ENCODE measurements around the gene TMEM272.

TMEM272 gene

DNA sequence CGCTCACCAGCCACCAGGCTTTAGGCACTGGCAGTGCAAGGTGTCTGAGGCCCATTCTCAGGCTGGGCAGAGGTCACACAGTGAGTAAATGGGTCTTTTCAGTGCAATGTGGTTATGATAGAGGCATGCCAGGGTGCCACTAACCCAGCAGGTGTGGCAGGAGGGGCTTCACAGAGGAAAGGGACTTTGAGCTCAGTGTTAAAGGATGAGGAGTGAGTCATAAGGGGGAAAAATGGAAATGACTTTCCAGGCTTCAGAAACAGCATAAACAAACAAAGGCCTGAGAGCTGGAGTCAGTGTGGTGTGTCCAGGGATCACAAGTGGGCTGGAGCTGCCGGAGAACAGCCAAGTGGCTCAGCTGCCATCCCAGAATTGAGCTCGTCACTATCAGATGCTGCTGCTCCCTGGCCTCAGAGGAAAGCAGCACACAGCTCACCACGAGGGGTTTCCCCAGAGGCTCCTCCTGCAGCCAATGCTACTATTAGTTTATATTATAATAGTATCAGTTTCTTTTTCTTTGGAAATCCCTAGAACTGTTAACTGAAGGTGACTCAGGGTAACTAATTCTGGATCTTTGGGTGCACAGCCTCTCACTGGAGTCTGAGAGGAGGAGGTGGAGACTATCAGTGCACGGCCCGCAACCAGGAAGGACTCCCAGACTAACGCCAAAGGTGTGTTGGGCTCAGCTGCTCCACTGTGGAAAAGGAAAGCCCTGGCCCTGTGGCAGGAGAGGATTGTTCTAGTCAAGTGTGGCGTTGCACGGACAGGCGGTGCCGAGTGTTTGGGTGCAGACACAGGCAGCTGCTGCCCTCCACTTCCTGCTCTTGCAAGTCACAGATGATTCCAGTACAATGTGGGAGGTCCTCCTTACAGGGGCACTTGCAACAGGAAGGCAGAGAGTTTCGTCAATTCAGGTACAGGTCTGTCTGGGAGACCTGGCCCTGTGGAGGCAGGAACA, 80.5 kb downstream of the TMEM272 start:
- Histone ChIP-seq H3K9me3 (no peaks in the 10 kb centered on the region), H3K4me1 (peaks cover 12% of the 10 kb centered on the region), H3K4me3 (no peak overlapping the region), H3K36me3 (peaks cover 44% of the 10 kb centered on the region), H3K4me2 (peak overlapping the region; percentile 50), H4K20me1 (no peaks in the 10 kb centered on the region), H3K27me3 (no peaks in the 10 kb centered on the region), H3K9ac (no peak overlapping the region), H3K27ac (no peak overlapping the region)
- TF ChIP-seq Cebpa-rat (IDR thresholded peaks at IDR 0.05): no peak

DNA sequence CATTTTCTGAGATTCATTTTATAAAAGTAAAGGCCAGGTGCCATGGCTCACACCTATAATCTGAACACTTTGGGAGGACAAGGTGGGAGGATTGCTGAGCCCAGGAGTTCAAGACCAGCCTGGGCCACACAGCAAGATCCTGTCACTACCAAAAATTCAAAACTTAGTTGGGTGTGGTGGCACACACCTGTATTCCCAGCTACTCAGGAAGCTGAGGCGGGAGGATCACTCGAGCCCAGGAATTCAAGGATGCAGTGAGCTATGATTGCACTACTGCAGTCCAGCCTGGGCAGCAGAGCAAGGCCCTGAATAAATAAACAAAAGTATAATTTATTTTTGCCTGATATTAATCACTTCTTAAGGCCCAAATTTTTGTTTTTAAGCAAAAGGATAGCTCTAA, 81.5 kb downstream of the TMEM272 start:
- no peak overlapping the region for H3K4me3 ChIP-seq
- H3K27me3 ChIP-seq: no peaks in the 10 kb centered on the region
- no peak overlapping the region for H3K27ac ChIP-seq
- no peaks in the 10 kb centered on the region for H4K20me1 ChIP-seq
- no peak for TF ChIP-seq Cebpa-rat (IDR thresholded peaks at IDR 0.05)
- no peak overlapping the region for H3K9ac ChIP-seq
- no peak overlapping the region for H3K4me2 ChIP-seq
- H3K9me3 ChIP-seq: no peaks in the 10 kb centered on the region
- peaks cover 12% of the 10 kb centered on the region for H3K4me1 ChIP-seq
- peaks cover 53% of the 10 kb centered on the region for H3K36me3 ChIP-seq

Data from BLaER1 (cell line).